NCI-H187 (cell line): ENCODE data around the gene EXOC7.
"Not testable (repeated sequence)": the region's sequence is repeated elsewhere in the genome, so short reads cannot be mapped to it uniquely, and the experiment has no call there.

Source experiments
- DNase-seq, 2 experiments: peaks; one replicate each; lab custom pipeline; 2025; lab: John Stamatoyannopoulos, UW

EXOC7 gene

DNA sequence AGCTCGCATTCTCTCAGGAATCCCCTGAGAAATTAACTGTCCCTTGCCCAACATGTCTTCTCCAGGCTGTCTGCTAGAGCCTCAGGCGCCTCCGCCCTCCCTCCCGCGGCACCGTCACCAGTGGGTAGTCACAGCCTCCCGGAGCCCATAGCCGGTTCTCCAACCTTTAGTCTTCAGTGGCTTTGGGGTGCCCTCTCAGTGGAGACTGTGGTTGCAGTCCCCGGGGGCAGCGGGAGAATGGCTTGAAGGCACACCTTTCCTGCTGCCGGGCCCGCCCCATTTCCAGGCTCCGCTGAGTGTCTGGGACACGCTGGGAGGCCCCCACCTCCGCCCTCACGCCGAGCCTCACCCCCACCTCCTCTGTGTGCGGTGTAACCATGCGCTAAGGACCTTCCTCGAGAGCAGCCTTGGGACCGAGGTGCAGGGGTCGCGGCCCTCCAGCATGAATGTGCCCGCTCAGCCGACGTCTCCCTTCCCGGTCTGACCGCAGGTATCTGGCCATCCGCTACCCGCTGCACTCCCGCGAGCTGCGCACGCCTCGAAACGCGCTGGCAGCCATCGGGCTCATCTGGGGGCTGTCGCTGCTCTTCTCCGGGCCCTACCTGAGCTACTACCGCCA, 27.3 kb downstream of the EXOC7 start:
- no peak for DNase-seq

- peak in 1 of 2 experiments; percentile 39 for DNase-seq
Observed at GRCh38 chr17:76075364-76076145, 28.0 kb downstream of the EXOC7 start.

- DNase-seq = no peak
Observed at GRCh38 chr17:76074390-76075363, 28.9 kb downstream of the EXOC7 start, which contains the start of gene GALR2. GALR2 (plus strand) TSS chr17:76074781; CDS start chr17:76074884, 103 bp downstream.

DNA sequence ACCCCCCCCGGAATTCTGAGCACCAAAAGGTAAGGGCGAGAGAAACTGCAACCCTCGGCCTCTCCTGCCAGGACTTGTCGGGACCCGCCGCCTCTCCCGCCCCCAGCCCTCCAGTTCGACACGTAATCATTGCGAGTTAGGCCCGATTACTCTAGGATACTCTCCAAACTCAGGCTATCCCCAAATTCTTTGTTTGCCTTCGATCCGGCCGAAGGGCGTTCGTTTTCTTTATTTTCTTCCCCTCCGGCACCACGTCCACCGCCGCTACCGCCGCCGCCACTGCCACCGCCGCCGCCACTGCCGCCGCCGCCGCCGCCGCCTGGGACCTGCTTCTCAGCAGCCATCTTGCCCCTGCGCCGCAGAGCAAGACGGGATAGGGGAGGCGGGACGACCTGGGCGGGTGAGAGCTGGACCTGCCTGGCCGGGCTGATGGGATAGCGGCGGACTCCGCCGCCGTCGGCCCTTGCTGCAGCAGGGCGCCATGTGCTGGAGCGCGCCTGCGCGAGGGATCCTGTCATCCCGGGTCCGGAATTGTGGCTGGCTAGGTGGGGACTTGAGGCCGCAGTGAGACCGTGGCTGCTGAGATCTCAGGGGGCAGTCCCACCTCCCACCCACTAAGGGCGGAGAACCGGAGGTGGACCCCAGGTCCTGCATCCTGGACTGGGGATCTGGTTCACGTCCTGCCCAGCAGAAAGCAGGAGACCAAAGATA, 31.3 kb downstream of the EXOC7 start, which contains the start of gene SRP68:
Gene SRP68 (minus strand): TSS at position 370 of the 711 bp plus-strand sequence. CDS start 26 bp downstream, at position 344.
- DNase-seq = peak; percentile 63 to 77

GRCh38 chr17:76071531-76072147, 31.9 kb downstream of the EXOC7 start:
- no peak for DNase-seq

- DNase-seq = no peak
Observed at GRCh38 chr17:76065775-76066174, 37.8 kb downstream of the EXOC7 start.

DNA sequence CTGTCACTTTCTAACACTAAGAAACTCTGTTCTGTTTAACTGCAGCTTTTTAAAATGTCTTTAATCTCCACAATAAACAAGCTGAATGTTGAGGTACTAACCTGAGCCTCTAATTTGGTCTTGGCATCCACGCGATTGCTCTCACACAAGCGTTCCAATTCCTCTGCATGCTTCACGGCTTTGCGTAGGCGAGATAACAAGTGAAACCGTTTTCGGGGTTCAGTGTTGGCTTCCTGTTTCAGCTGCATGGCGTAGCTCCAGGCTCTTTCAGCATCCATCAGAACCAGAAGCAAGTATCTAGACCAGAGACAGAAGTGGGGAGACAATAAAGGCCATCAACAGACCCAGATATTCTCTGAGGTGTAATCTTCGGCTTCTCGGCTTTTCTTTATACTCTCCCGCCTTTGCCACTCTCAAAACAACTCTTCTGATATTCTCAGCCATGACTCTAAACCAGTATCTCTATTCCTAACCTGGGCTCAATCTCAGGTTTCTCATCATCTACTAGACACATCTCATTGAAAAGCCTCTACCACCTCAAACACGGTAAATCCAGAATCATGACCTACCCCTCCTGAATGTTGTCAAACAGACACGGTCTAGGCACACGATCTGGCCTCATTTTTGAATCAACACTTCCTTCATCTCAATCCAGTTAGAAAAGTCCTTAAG, 39.6 kb downstream of the EXOC7 start:
- no peak for DNase-seq

GRCh38 chr17:76058264-76058663, 45.3 kb downstream of the EXOC7 start:
- DNase-seq = not testable (repeated sequence)

GRCh38 chr17:76056882-76057281, 46.7 kb downstream of the EXOC7 start:
- no peak for DNase-seq

DNA sequence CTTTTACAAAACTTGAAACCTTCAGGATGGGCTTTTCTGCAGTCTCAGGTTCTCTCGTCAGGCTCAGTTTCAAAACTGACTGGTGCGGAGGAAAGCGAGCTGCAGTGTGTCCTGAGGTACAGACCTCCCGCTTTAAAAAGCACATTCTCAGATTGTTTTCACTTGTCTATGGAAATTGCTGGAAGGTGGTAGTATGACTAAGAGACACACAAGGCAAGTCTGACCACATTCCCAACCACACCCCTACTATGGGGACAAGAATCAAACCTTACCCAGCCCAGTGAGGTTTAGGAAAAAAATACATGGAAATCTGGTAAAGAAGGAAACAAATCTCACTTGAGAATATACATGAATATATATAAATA, 49.5 kb downstream of the EXOC7 start:
- no peak for DNase-seq

DNA sequence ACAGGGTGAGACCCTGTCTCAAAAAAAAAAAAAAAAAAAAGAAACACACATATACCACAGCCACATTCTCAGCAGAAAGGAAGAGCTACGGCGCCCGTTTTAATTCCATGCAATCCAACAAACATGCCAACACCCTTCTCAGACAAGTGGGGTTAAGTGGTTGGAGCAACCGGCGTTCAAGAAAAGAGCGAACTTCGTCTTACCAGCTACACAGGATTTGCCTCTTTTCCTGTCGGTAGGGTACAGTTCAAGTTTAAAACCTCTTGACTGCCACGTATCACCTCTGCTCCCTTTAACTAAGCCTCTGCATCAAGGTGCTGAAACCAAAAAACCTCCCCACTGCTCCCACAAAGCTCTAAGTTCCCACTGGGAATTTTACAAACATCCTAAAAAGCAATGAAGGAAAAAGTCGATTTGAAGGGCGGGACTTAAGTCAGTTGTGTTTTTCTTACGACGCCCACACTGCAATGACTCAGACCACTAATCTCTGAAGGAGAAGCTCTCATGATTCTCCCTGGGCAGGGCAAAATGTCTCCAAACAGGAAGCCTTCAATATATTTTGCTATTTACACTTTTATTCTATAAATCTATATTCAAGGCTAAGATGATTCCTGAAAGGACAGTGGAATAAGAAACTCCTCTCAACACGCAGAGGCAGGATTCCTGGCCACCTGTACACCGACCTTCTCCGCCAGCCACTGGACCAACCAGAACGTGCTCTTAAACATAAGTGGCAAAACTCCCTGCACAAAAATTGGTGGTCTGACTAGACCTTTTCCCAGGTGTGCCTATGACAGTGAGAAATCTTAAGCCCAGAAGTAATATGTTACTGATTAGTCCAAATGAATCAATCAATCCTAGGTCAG, 50.1 kb downstream of the EXOC7 start:
- no peak for DNase-seq

- DNase-seq = no peak
Observed at GRCh38 chr17:76051561-76051960, 52.0 kb downstream of the EXOC7 start.

- DNase-seq = no peak
Observed at GRCh38 chr17:76050538-76051467, 52.8 kb downstream of the EXOC7 start.

- no peak for DNase-seq
Observed at GRCh38 chr17:76049836-76050537, 53.6 kb downstream of the EXOC7 start.

GRCh38 chr17:76049239-76049638, 54.3 kb downstream of the EXOC7 start:
- no peak for DNase-seq

GRCh38 chr17:76048711-76049110, 54.9 kb downstream of the EXOC7 start:
- no peak for DNase-seq

DNA sequence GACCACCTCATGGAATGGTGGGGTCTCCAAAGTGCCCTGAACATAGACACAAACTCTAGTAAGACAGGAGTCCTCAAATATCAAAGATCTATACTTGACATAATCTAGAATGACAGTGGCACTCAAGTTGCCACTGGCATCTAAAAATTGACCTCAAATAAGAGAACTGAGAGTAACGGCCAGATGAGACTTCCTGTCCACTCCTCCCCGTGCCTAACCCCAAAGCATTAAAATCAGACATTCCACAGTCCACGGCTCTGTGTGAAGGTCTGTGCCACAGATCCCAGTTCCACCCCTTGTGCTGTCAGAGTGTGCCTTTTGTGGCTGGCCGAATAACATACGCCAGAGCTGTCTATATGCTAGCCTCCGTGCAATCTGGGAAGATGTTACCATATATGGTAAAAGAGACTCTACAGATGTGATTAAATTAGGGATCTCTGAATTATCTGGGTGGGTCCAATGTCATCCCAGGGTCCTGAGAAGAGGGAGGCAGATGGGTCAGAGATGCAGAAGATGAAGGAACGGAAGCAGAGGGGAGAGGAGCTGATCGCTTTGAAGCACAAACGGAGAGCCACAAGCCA, 55.5 kb downstream of the EXOC7 start:
- no peak for DNase-seq
